NB4 (cell line): ENCODE results near the gene AFMID.

Source experiments
- CTCF ChIP-seq: IDR thresholded peaks from one replicate; pipeline ENCODE4 v1.5.1; 2012; ENCODE audit warnings: low read depth, low read length
- MYC ChIP-seq: IDR thresholded peaks from 2 replicates; pipeline ENCODE4 v1.6.1; 2011; ENCODE audit warnings: low read depth, low read length
- POLR2A ChIP-seq: IDR thresholded peaks from 2 replicates; pipeline ENCODE4 v1.6.1; 2011; ENCODE audit warnings: mild to moderate bottlenecking; ENCODE audit not compliant: insufficient read length; ENCODE audit errors: extremely low read depth
- TF ChIP-seq, protein P1 (sequence below): IDR thresholded peaks from 2 replicates; pipeline ENCODE4 v1.6.1; 2011; ENCODE audit warnings: low read depth, low read length

DNA sequence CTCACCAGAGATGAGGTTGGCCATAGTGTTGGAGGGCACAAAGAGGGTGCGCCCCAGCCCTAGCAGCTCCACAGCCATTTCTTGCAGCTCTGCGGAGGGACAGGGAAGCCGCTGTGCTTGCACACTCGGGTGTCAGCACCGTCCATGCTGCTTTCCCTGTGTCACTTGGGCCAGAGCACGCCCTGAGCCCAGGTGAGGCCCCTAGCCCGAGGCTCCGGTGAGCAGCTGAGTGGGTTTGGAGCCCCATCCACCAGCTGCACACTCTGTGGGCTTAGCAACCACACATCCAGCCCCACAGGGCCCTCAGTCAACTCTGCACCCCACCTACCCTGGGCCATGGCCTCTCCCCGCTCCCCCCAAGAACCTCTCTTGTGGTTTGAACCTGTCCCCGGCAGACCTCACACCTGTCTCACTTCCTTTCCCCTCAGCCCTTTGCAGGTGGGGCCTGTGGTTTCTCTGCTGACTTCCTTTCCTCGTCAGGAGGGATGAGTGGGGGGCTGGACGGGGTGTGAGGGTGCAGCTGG, 65.0 kb downstream of the AFMID start:
- TF ChIP-seq, protein P1, sequence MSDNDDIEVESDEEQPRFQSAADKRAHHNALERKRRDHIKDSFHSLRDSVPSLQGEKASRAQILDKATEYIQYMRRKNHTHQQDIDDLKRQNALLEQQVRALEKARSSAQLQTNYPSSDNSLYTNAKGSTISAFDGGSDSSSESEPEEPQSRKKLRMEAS = no peak
- TF ChIP-seq CTCF = no peak
- no peak for TF ChIP-seq POLR2A
- no peak for TF ChIP-seq MYC
